OCI-M2 (cell line): ENCODE data around the gene AIPL1.

Experiments
- DNase-seq: peaks from one replicate; lab custom pipeline; 2025; ENCODE audit not compliant: unreplicated experiment; lab: John Stamatoyannopoulos, UW

Gene AIPL1

DNA sequence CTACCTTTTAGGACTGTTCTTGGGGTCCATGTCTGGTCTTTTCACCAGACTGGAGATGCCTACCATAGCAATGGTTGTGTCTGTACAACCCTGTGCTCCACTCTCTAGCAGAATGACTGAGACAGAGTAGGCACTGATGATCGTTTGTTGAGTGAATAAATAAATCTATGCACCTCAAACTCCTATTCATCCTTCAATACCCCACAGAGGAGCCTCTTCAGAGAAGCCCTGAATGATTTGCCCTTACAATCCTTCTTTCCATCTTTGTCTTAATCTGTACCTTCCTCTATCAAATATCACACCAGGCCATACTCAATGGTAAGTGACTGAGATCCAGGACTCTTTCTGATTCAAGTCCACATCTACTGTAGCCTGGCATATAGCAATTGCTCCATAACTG is 32.6 kb upstream of the AIPL1 start:
- DNase-seq, result no peak

DNA sequence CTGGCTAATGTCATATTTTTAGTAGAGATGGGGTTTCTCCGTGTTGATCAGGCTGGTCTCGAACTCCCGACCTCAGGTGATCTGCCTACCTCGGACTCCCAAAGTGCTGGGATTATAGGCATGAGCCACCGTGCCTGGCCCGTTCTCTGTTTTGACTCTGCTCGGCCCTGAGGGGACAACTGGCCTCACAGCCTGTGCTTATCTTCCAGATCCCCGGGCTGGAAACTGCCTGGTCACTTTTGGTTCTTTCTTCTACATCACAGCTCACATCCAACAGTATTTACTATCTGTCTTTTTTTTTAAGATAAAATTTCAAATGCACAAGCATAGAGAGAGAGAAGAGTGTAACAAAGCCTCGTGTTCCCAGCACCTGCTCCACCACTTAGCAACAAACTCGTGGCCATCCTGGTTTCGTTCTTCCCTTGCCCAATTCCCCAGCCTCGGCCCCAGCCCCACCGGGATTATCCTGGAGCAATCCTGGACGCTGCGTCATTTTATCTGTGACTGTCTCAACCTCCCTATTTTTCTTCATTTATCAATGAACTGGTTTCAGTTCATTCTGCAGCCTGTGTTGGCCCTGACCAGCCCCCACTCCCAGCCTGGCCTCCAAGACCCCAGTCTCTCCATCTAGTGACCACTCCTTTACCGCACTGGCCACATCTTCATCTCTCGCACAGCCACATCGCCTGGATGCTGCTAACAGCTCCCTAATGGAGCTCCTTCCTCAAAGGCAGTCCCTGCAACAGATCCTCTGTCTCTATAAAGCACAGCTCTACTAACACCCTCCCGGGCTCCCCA is 30.5 kb upstream of the AIPL1 start:
- DNase-seq, result no peak

DNA sequence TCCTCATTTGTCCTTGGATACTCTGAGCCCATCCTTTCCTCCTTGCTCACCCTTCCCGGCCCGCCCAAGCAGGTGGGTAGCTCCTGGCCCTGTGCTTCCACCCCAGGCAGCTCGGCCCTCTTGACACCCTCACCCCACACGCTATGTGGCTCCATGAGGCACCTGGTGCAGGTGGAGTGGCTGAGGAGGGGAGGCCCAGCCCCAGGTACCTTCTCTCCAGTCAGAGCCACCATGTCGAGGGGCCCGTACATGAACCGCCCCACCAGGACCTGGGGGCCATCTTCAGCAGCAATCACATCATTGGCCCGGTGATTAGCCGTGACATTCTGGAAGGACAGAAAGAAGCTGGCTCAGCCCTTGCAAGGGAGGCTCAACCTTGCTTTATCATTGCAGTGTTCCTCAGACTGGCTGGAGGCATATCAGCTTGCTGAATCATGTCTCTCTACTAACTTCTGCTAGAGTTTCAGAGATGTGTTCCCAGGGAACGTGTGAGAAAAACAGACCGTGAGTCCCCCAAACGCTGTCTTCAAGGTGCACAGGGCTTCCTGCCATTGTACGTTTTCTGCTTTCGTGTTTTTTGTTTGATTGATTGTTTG is 29.6 kb upstream of the AIPL1 start:
- no peak for DNase-seq

DNA sequence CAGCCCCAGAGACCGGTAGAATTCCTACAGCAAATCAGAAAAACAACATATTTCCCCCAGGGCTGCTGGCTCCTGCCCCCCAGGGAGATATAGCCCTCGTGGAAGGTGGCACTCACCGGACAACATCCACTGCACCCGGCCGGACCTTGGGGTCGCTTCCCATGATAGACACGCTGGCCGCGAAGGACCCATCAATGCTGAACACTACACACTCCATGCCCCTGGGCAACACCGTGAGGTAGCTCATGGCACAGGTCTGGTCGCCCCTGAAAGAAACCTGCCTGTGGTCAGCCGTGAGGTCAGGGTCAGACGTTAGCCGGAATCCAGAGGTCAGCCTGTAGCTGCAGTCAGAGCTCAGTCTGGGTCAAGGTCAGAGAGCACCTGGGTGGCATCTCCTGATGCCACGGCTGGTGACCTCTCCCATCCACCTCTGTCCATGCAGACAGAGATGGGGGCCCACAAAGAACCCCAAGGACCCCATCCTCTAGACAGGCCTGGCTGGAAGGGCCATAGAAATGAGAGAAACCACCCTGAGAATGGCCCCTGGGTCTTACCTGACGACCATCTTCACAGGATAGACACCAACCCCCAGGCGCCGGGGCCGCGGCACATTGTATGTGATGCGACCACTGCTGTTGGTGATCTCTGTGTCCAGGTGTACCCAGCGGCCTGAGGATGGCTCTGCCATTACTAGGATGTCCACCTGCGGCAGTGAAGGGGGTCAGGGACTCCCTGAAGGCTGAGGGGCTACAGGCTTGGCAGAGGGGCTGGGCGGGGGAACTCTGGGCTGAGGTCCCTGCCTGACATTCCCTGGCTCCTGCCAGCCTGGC is 28.9 kb upstream of the AIPL1 start:
- no peak for DNase-seq

DNA sequence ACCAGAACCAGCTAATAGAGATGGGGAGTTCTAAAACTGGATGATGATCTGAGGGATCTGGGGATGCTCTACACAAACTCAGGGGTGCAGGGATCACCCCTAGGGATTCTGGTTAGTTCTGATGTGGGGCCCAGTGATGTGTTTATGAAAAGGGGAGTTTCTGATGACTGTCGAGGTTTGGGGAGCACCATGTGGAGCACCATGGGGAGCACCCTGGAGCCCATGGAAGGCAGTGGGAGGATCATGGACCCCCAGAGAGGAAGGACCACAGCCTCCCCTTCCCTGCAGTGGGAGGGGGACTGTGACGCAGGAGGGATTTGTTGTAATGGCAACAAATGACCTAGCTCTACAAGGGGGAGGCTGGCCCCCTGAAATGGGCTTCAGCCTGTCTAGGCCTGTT is 27.8 kb upstream of the AIPL1 start:
- no peak for DNase-seq

DNA sequence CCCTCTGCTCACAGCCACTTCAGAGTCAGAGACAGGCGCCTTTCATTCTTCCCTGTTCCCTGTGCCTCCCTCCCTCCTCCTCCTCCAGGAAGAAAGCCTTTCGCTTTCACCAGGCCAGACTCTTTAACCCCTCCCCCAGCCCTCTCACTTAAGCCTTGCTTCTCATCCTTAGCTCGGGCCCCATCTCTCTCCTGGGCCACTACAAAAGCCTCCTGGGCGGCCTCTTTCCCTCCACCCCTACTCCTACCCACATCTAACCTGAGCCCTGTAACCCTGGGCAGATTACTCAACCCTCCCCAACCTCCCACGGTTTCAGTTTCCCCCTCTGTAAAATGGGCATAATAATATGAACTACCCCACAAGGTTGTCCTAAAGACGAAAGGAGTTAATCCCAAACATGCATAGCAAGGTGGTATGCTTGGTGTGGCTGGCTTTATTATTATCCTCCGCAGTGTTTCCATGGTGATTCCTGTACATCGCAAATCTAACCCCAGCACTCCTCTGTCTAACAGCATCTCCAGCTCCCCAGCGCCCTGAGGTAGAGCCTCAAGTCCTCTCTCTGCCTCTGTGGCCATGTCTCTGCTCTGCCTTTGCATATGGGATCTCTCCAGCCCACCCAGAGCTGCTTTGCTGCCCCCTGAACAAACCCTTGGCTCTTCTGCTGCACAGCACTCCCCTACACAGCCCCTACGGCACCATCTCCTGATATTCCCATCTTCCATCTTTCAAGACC is 27.0 kb upstream of the AIPL1 start:
- no peak for DNase-seq

DNA sequence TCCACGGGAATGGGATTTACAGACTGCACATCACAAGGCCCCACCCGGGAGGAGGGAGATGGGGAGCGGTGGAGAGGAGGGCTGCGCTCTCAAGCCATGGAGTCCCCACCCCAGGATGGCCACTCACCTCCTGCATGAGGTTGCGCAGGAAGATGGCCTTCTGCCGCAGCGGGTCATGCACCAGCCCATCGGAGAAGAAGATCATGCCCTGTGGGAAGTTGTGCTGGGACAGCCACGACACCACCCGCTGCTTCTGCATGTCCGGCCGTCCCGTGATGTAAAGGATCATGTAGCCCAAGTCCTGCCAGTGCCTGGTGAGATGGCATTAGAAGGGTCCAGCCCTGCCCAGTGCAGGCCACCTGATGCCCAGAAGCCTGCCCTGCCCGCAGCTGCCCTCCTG is 26.3 kb upstream of the AIPL1 start:
- no peak for DNase-seq

- no peak for DNase-seq
Measured at GRCh38 chr17:6460531-6461161, 25.7 kb upstream of the AIPL1 start.

DNA sequence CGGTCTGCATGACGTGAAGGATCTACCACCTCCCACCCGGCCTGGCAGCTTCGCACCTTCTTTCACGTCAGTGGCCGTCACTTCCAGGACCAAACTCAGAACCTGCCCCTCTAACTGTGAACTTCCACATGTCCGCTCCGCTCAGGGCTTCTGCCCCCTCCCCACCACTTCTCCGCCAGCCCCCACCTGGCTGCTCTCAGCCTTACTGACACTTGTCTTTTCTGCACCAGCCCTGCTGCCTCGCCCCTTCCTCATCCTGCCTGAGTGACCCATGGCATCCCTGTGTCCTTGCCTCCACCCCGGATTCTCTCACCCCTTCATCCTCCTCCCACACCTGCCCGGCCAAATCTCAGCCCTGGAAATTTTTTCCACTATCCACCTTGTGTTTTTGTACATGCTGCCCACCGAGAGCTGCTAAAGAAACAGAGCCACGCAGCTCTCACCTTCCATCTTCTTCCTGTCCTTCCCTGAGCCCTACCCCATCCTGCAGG is 23.6 kb upstream of the AIPL1 start:
- no peak for DNase-seq

DNA sequence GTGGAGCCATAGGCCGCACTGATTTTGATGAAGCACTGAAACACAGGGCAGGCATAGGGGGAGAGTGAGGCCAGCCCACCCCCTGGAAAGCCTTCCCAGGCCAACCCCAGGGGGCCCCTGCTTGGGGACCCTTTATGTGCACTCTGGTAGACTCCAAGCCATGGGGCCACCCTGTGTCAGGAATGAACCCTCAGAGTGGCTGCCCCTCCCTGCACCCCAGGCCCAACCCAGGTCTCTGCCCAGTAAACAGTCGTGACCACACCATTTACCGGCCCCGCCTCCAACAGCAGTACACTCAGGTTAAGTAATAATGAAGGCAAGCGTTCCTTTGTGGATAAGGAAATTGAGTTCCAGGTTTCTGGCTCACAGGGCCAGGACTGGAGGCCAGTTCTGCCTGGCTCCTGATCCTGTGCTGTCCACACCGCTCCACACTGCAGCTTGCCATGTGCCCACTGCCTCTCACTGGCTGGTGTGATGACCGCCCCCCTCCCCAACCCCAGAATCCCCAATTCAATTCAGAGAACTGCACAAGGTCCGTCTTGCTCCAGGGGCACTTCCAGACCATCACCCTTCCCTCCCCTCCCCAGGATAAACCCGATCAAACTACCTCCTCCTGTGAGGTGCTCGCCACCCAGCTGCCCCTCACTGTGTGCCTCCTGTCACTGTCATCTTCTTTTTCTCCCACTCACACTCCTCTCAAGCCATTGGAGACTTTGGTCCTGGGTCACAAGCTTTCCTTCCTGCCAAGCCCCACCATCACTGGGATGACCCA is 23.0 kb upstream of the AIPL1 start:
- DNase-seq, result no peak

DNA sequence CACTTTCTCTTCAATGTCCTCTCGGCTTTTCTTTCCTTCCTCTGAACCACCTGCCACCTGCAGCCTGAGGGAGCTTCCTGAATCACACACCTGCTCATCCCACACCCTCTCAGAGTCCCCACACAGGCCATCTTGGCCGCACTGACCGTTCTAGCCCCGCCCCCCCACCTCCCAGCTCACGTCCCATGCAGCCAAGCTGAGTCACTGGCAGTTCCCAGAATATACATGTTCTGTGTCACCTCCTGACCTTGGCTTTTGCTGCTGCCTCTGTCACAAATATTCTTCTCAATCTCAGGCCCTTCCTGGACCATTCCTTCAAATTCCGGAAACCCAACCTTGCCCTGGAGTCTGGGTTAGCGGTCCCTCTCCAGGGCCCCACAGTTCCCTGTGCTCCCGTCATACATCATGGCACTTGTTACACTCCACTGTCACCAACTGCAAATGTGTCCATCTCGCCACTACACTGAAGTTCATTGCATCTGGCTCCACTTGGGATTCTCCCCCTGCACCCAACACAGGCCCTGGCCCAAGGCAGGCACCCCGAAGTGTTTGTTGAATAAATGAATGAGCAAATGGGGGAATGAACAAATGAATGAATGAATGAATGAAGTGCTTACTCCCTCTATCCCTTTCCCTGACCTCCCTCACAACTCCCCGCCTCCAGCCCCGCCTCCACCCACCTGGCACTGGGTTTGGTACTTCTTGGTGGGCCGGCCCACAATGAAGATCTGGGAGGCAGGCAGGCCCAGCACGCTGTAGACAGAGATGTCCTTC is 22.2 kb upstream of the AIPL1 start:
- no peak for DNase-seq

DNA sequence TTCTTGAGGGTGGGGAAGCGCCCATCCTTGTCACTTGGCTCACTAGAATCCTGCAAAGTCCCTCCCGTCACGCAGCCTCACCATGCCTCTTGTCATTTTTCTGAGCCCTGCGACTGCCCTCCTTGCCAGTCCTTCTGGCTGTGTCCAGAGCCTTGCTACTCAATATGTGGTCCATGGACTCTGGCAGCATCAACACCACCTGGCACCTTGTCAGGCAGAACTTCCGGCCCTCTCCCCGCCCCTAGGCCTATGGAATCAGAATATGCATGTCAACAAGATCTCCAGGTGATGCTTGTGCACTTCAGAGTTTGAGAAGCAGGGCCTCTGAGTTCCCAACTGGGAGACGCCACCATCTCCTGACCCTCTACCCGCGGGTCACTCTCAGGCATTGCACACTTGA is 21.4 kb upstream of the AIPL1 start:
- DNase-seq, result no peak

- DNase-seq, result no peak
Measured at GRCh38 chr17:6455321-6455705, 20.4 kb upstream of the AIPL1 start.

DNA sequence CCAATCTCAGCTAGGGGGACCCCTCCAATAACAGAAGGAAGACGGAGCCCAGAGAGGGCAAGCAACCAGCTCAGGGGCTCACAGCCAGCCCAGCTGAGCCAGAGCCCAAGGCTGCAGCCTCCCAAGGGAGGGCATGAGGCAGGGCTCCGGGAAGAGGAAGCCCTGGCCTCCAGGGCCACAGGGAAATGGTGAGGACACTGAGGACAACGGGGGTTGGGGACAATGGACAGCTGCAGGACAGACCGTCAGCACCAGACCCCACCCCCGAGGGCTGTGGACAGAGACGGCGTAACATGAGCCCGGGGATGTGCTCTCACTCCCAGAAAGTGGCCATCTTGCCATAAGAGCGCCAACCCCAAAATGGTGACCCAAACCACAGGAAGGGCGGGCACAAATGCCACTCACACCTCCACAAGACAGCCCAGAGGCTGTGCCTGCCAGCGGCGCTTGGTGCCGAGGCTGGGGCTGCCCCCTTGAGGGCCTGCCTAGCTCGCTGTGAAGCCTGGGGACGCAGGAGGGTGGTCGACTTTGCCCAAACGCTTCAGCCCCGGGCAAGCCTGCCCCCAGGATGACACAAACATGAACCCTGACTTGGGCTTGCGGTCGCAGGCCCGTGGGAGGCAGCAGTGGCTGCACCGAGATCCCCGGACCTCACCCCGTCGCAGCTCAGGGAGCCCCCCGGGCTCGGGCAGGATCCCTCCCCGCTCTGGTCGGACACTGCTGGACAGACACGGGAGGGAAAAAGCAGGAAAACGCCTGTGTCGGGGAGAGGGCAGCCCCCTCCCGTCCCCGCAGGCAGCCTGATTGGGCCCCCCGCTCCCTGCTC is 19.8 kb upstream of the AIPL1 start:
- DNase-seq, result no peak

- no peak for DNase-seq
Measured at GRCh38 chr17:6453279-6454024, 18.5 kb upstream of the AIPL1 start.

GRCh38 chr17:6452471-6453266 is 17.7 kb upstream of the AIPL1 start:
- DNase-seq, result no peak
